HG03460 (cell line): ENCODE results near the gene HAGH.
"Not testable (repeated sequence)": the region's sequence is repeated elsewhere in the genome, so short reads cannot be mapped to it uniquely, and the experiment has no call there.

Experiments
- ATAC-seq: cut with Tn5 transposase; IDR thresholded peaks from one replicate; pipeline ENCODE4 v1.9.1; 2021; ENCODE audit not compliant: unreplicated experiment

Gene HAGH

GRCh38 chr16:1815461-1815860 lies 11.2 kb downstream of the HAGH start:
- no peak for ATAC-seq

- ATAC-seq: no peak
These were observed 13.9 kb downstream of the HAGH start for GRCh38 chr16:1812732-1813163.

- ATAC-seq: no peak
These were observed 16.1 kb downstream of the HAGH start for GRCh38 chr16:1810536-1810935.

GRCh38 chr16:1810106-1810505 lies 16.5 kb downstream of the HAGH start:
- no peak for ATAC-seq

GRCh38 chr16:1809281-1809801 lies 17.3 kb downstream of the HAGH start:
- no peak for ATAC-seq

GRCh38 chr16:1808691-1809090 lies 17.9 kb downstream of the HAGH start:
- no peak for ATAC-seq

GRCh38 chr16:1807626-1808025 lies 19.0 kb downstream of the HAGH start:
- ATAC-seq: no peak

GRCh38 chr16:1800701-1801100 lies 25.9 kb downstream of the HAGH start:
- ATAC-seq: no peak

GRCh38 chr16:1799263-1799662 lies 27.4 kb downstream of the HAGH start:
- ATAC-seq: not testable (repeated sequence)

GRCh38 chr16:1794908-1795666 lies 31.5 kb downstream of the HAGH start:
- no peak for ATAC-seq

- no peak for ATAC-seq
These were observed 32.3 kb downstream of the HAGH start for GRCh38 chr16:1794221-1794871.

- no peak for ATAC-seq
These were observed 32.9 kb downstream of the HAGH start, which contains the start of gene IGFALS for GRCh38 chr16:1793578-1794220. TSS of gene IGFALS (minus strand) at chr16:1793705. CDS start at chr16:1793652, 53 bp downstream.

- no peak for ATAC-seq
These were observed 33.6 kb downstream of the HAGH start for GRCh38 chr16:1792836-1793577.

- no peak for ATAC-seq
These were observed 34.4 kb downstream of the HAGH start for GRCh38 chr16:1791943-1792812.

GRCh38 chr16:1791256-1791942 lies 35.2 kb downstream of the HAGH start:
- no peak for ATAC-seq

- no peak for ATAC-seq
These were observed 35.9 kb downstream of the HAGH start for GRCh38 chr16:1790611-1791255.

- no peak for ATAC-seq
These were observed 36.4 kb downstream of the HAGH start for GRCh38 chr16:1790261-1790610.

- no peak for ATAC-seq
These were observed 37.0 kb downstream of the HAGH start for GRCh38 chr16:1789643-1790045.

GRCh38 chr16:1788708-1789100 lies 37.9 kb downstream of the HAGH start:
- ATAC-seq: no peak
